GM12878 (cell line): Measurements from ENCODE around the gene SMPD2. TPM values are rescaled to one million over a fixed set of nuclear protein-coding genes. Genes with fewer than 3 reads are reported as not detected.

Experiments
- ATAC-seq: fragments of 200-7000 bp; cut with Tn5 transposase; 3 replicates; pipeline ENCODE4 v1.9.1; 2020; ENCODE audit warnings: mild to moderate bottlenecking, moderate library complexity
- BruUV-seq: library from RNA; stranded (reverse); fragments of 400-500 nt; replicated peaks from 2 replicates; lab custom pipeline; 2021; lab: Mats Ljungman, UMichigan
- CTCF ChIA-PET: fragments of 300-600 bp; sonication (Branson Sonifier 250); formaldehyde crosslinking; extraction: SDS; loops from one replicate; lab custom pipeline; 2021; ENCODE audit warnings: inconsistent platforms; lab: Yijun Ruan, JAX
- POLR2A ChIA-PET: fragments of 350-600 bp; formaldehyde crosslinking; extraction: SDS; loops from one replicate; lab custom pipeline; 2021; ENCODE audit warnings: inconsistent platforms; lab: Charles Lee
- RAD21 ChIA-PET: fragments of 300-600 bp; sonication (Branson Sonifier 250); formaldehyde crosslinking; loops from one replicate; lab custom pipeline; 2023; ENCODE audit warnings: antibody characterized with exemption; ENCODE audit not compliant: unreplicated experiment; lab: Charles Lee
- SMC1A ChIA-PET: fragments of 300-600 bp; sonication (Branson Sonifier 250); formaldehyde crosslinking; loops from one replicate; lab custom pipeline; 2023; ENCODE audit not compliant: unreplicated experiment, uncharacterized antibody; lab: Charles Lee
- DNase-seq: peaks from one replicate; pipeline ENCODE4 v3.0.0-alpha.2; 2011; ENCODE audit warnings: low read depth, low spot score
- FAIRE-seq: peaks from 3 replicates; lab custom pipeline; 2011; peaks lifted over from hg19 to GRCh38; lab: Jason Lieb, UNC
- H2AFZ ChIP-seq: 2 replicates; pipeline ENCODE4 v1.6.0; 2011; ENCODE audit warnings: low read depth, low read length, control low read depth; ENCODE audit not compliant: control insufficient read depth
- H3K27ac ChIP-seq: 2 replicates; pipeline ENCODE4 v1.5.1; 2011; ENCODE audit warnings: control low read depth; ENCODE audit not compliant: control insufficient read depth, insufficient read depth
- H3K27me3 ChIP-seq, 2 experiments: replicated peaks in 1 of 2; 2 replicates each; pipeline versions ENCODE4 v1.6.0 to v1.6.1; 2011; ENCODE audit warnings: low read length in 1 of 2; ENCODE audit not compliant: control insufficient read depth in 2 of 2, insufficient read depth in 2 of 2
- H3K36me3 ChIP-seq, 2 experiments: 2 replicates each; pipeline ENCODE4 v1.5.1; 2011; ENCODE audit warnings: low read length in 1 of 2; ENCODE audit not compliant: control insufficient read depth in 2 of 2, insufficient read depth in 2 of 2
- H3K4me1 ChIP-seq: 2 replicates; pipeline ENCODE4 v1.6.1; 2011; ENCODE audit warnings: mild to moderate bottlenecking, low read length, moderate library complexity, mixed read lengths; ENCODE audit not compliant: control insufficient read depth, insufficient read depth
- H3K4me2 ChIP-seq: 2 replicates; pipeline ENCODE4 v1.6.0; 2011; ENCODE audit warnings: control low read depth; ENCODE audit not compliant: control insufficient read depth, insufficient read depth
- H3K4me3 ChIP-seq: fragments of 200-600 bp; sonication (generic); 2 replicates; pipeline ENCODE4 v1.5.1; 2016
- H3K79me2 ChIP-seq: 2 replicates; pipeline ENCODE4 v1.6.0; 2011; ENCODE audit warnings: low read length; ENCODE audit not compliant: control insufficient read depth, insufficient read depth
- H3K9ac ChIP-seq: 2 replicates; pipeline ENCODE4 v1.8.0; 2011; ENCODE audit warnings: low read length, control low read depth, mixed read lengths; ENCODE audit not compliant: control insufficient read depth, insufficient read depth
- H3K9me3 ChIP-seq: replicated peaks from 3 replicates; pipeline ENCODE4 v1.5.1; 2011; ENCODE audit warnings: mild to moderate bottlenecking, low read length; ENCODE audit not compliant: control insufficient read depth, insufficient read depth
- H4K20me1 ChIP-seq: 2 replicates; pipeline ENCODE4 v1.6.0; 2011; ENCODE audit not compliant: control insufficient read depth, insufficient read depth
- CBX5 ChIP-seq: sonication (generic); IDR thresholded peaks from 2 replicates; pipeline ENCODE4 v1.6.1; 2016; ENCODE audit warnings: low read depth, moderate library complexity, mild to moderate bottlenecking, inconsistent platforms
- CREB1 ChIP-seq: IDR thresholded peaks from 2 replicates; pipeline ENCODE4 v1.6.1; 2012; ENCODE audit warnings: low read depth, mild to moderate bottlenecking, inconsistent platforms
- EP300 ChIP-seq, 2 experiments: fragments of 150-350 bp in 1 of 2; IDR thresholded peaks; 2 replicates each; pipeline ENCODE4 v1.6.1; 2011 to 2012; ENCODE audit warnings: low read depth in 2 of 2, low read length in 2 of 2, borderline replicate concordance in 1 of 2, improper control_type of control experiment in 1 of 2, inconsistent platforms in 1 of 2; ENCODE audit not compliant: control insufficient read depth in 1 of 2
- PAX5 ChIP-seq: IDR thresholded peaks from 2 replicates; pipeline ENCODE4 v1.6.1; 2011; ENCODE audit warnings: low read depth, low read length, borderline replicate concordance
- RAD51 ChIP-seq: fragments of 450-650 bp; IDR thresholded peaks from 2 replicates; pipeline ENCODE4 v1.6.1; 2016; ENCODE audit warnings: moderate library complexity, mild to moderate bottlenecking, inconsistent platforms
- RFX5 ChIP-seq: IDR thresholded peaks from 2 replicates; pipeline ENCODE4 v1.6.1; 2011; ENCODE audit warnings: low read depth, low read length, improper control_type of control experiment
- in situ Hi-C: fragments of 300-500 bp; cut with MboI; formaldehyde crosslinking; loops from 9 replicates; pipeline ENCODE4 v1.14.3; 2018; ENCODE audit warnings: mixed read lengths
- intact Hi-C: fragments of 100-400 bp; cut with micrococcal nuclease; formaldehyde crosslinking; loops from one replicate; pipeline ENCODE4 v1.14.2; 2022; ENCODE audit not compliant: unreplicated experiment
- polyA plus RNA-seq, 11 experiments: library from polyadenylated mRNA; depleted of rRNA in 4 of 11; unstranded in 6 of 11; stranded (reverse) in 5 of 11; fragments of >200 nt; fragmentation: Nextera tagmentation in 4 of 11; fragmentation: Illumina TruSeq in 1 of 11; extraction: Ambion mirVana in 4 of 11; extraction: Trizol in 1 of 11; gene quantifications; 1 replicate in 1 of 11; 2 replicates in 10 of 11; pipeline versions ENCODE4 v1.2.1 to v1.2.3, GENCODE V29; 2011 to 2016; ENCODE audit warnings: inconsistent platforms in 2 of 11, missing spikeins in 2 of 11, low read depth in 1 of 11
- total RNA-seq, 4 experiments: library from RNA; depleted of rRNA in 3 of 4; stranded (reverse); fragments of >200 nt in 3 of 4; fragmentation: Illumina TruSeq in 1 of 4; extraction: Trizol in 1 of 4; gene quantifications; 2 replicates each; pipeline versions ENCODE4 v1.2.1 to v1.2.3, GENCODE V29; 2013 to 2021
- TF ChIP-seq, protein P1 (sequence below): fragments of 450-650 bp; conservative IDR thresholded peaks from 2 replicates; pipeline ENCODE4 v1.6.1; 2017; ENCODE audit warnings: mild to moderate bottlenecking, moderate library complexity
- TF ChIP-seq, protein P2 (sequence below): IDR thresholded peaks from 2 replicates; pipeline ENCODE4 v1.6.1; 2012; ENCODE audit warnings: improper control_type of control experiment, low read depth, low read length; ENCODE audit not compliant: insufficient replicate concordance

The SMPD2 gene
- total and polyA plus RNA-seq, 10 of the 15 experiments (the other 5 are each of a cell fraction or from before 2014, with no cell fraction given) = 0.06 to 15.4 (median 9.7) TPM

DNA sequence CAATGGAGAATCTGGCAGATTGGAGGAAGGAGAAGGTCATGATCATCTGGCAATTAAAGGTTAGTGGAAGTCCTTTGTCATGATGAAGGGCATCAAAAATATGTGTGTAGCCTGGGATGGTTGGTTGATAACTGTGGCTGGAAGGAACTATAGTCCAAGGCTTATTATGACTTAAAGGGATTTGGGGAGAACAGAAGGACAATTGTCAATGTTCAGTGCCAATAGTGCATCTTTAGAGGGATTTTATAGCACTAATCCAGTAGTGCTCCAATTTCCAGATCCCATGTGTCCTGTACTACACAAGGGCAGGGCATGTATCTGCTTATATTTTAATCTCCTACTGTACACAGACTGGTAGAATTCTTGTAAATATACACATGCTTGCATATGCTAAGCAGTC lies 47.5 kb downstream of the SMPD2 start:
- no peak for FAIRE-seq
- ATAC-seq = no peak
- Histone ChIP-seq H3K4me3 (no peak overlapping the region), H3K4me2 (no peak overlapping the region), H3K9me3 (no peaks in the 10 kb centered on the region), H3K27ac (no peak overlapping the region), H3K27me3 (no peaks in the 10 kb centered on the region), H3K79me2 (no peaks in the 10 kb centered on the region), H3K4me1 (no peaks in the 10 kb centered on the region), H3K9ac (no peak overlapping the region), H4K20me1 (no peaks in the 10 kb centered on the region), H3K36me3 (no peaks in the 10 kb centered on the region), H2AFZ (no peak overlapping the region)
- POLR2A ChIA-PET = interaction anchor here (0.6 to 1.1 kb wide), 2 partner anchors 17 to 21 kb away, joined by 3 to 6 read pairs; no protein-coding TSS in a partner anchor
- in situ Hi-C loops = no loop called here
- intact Hi-C loops = no loop called here
- no peak for DNase-seq
- SMC1A ChIA-PET = no interaction called here
- BruUV-seq = no TSS peak
- RAD21 ChIA-PET = interaction anchor here (0.6 kb wide), 1 partner anchor 41 kb away, joined by 3 read pairs; no protein-coding TSS in a partner anchor
- no peak for TF ChIP-seq PAX5
- TF ChIP-seq EP300 (IDR thresholded peaks at IDR 0.05; ENCODE audit: borderline replicate concordance in 1 of 2, control insufficient read depth in 1 of 2, low read depth in 2 of 2, low read length in 2 of 2) = no peak
- TF ChIP-seq RFX5 = no peak
- TF ChIP-seq, protein P1, sequence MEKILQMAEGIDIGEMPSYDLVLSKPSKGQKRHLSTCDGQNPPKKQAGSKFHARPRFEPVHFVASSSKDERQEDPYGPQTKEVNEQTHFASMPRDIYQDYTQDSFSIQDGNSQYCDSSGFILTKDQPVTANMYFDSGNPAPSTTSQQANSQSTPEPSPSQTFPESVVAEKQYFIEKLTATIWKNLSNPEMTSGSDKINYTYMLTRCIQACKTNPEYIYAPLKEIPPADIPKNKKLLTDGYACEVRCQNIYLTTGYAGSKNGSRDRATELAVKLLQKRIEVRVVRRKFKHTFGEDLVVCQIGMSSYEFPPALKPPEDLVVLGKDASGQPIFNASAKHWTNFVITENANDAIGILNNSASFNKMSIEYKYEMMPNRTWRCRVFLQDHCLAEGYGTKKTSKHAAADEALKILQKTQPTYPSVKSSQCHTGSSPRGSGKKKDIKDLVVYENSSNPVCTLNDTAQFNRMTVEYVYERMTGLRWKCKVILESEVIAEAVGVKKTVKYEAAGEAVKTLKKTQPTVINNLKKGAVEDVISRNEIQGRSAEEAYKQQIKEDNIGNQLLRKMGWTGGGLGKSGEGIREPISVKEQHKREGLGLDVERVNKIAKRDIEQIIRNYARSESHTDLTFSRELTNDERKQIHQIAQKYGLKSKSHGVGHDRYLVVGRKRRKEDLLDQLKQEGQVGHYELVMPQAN = no peak
- TF ChIP-seq CBX5 = no peak
- TF ChIP-seq RAD51 = no peak
- no peak for TF ChIP-seq CREB1
- TF ChIP-seq, protein P2, sequence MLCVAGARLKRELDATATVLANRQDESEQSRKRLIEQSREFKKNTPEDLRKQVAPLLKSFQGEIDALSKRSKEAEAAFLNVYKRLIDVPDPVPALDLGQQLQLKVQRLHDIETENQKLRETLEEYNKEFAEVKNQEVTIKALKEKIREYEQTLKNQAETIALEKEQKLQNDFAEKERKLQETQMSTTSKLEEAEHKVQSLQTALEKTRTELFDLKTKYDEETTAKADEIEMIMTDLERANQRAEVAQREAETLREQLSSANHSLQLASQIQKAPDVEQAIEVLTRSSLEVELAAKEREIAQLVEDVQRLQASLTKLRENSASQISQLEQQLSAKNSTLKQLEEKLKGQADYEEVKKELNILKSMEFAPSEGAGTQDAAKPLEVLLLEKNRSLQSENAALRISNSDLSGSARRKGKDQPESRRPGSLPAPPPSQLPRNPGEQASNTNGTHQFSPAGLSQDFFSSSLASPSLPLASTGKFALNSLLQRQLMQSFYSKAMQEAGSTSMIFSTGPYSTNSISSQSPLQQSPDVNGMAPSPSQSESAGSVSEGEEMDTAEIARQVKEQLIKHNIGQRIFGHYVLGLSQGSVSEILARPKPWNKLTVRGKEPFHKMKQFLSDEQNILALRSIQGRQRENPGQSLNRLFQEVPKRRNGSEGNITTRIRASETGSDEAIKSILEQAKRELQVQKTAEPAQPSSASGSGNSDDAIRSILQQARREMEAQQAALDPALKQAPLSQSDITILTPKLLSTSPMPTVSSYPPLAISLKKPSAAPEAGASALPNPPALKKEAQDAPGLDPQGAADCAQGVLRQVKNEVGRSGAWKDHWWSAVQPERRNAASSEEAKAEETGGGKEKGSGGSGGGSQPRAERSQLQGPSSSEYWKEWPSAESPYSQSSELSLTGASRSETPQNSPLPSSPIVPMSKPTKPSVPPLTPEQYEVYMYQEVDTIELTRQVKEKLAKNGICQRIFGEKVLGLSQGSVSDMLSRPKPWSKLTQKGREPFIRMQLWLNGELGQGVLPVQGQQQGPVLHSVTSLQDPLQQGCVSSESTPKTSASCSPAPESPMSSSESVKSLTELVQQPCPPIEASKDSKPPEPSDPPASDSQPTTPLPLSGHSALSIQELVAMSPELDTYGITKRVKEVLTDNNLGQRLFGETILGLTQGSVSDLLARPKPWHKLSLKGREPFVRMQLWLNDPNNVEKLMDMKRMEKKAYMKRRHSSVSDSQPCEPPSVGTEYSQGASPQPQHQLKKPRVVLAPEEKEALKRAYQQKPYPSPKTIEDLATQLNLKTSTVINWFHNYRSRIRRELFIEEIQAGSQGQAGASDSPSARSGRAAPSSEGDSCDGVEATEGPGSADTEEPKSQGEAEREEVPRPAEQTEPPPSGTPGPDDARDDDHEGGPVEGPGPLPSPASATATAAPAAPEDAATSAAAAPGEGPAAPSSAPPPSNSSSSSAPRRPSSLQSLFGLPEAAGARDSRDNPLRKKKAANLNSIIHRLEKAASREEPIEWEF = no peak
- CTCF ChIA-PET = no interaction called here
